HG02970 (cell line): ENCODE data around the gene PGM5.

ENCODE experiments used
- ATAC-seq: cut with Tn5 transposase; IDR thresholded peaks from one replicate; pipeline ENCODE4 v1.9.1; 2021; ENCODE audit warnings: mild to moderate bottlenecking, moderate library complexity, moderate number of reproducible peaks; ENCODE audit not compliant: unreplicated experiment, low FRiP score

Gene PGM5

GRCh38 chr9:68530618-68531017 is 174.2 kb downstream of the PGM5 start:
- ATAC-seq: no peak

- no peak for ATAC-seq
These were observed 175.7 kb downstream of the PGM5 start for GRCh38 chr9:68532131-68532530.

GRCh38 chr9:68533678-68534077 is 177.3 kb downstream of the PGM5 start:
- ATAC-seq: no peak

GRCh38 chr9:68536876-68537615 is 180.6 kb downstream of the PGM5 start:
- no peak for ATAC-seq

GRCh38 chr9:68537616-68537880 is 181.1 kb downstream of the PGM5 start:
- no peak for ATAC-seq

- ATAC-seq: no peak
These were observed 181.8 kb downstream of the PGM5 start for GRCh38 chr9:68538200-68538599.

- ATAC-seq: no peak
These were observed 184.5 kb downstream of the PGM5 start, which contains the start of gene TMEM252 for GRCh38 chr9:68540712-68541535. Gene TMEM252, minus strand, starts transcription at chr9:68540883. Its CDS starts 69 bp downstream, at chr9:68540814.

GRCh38 chr9:68541568-68541967 is 185.2 kb downstream of the PGM5 start:
- ATAC-seq: no peak

GRCh38 chr9:68545033-68545705 is 188.8 kb downstream of the PGM5 start:
- ATAC-seq: no peak

GRCh38 chr9:68546596-68547390 is 190.4 kb downstream of the PGM5 start:
- ATAC-seq: peak; percentile 83

GRCh38 chr9:68547417-68547816 is 191.0 kb downstream of the PGM5 start:
- ATAC-seq: no peak

GRCh38 chr9:68548241-68548640 is 191.8 kb downstream of the PGM5 start:
- no peak for ATAC-seq

- no peak for ATAC-seq
These were observed 194.8 kb downstream of the PGM5 start for GRCh38 chr9:68551191-68551590.

- ATAC-seq: no peak
These were observed 196.5 kb downstream of the PGM5 start for GRCh38 chr9:68552700-68553476.

GRCh38 chr9:68555437-68556150 is 199.2 kb downstream of the PGM5 start:
- no peak for ATAC-seq

- ATAC-seq: no peak
These were observed 202.1 kb downstream of the PGM5 start for GRCh38 chr9:68558545-68558944.

GRCh38 chr9:68560071-68560844 is 203.8 kb downstream of the PGM5 start:
- ATAC-seq: no peak

- no peak for ATAC-seq
These were observed 206.1 kb downstream of the PGM5 start for GRCh38 chr9:68562461-68562860.
